HEK293 (cell line): Measurements from ENCODE around the gene EYA3.

Source experiments
- MEIS1 ChIP-seq: sonication (generic); formaldehyde crosslinking; IDR thresholded peaks from 2 replicates; pipeline ENCODE4 v1.8.1; 2022; ENCODE audit warnings: missing genetic modification reagents, mild to moderate bottlenecking, borderline replicate concordance
- ZBTB7A ChIP-seq: fragments of 450-650 bp; formaldehyde crosslinking; IDR thresholded peaks from 2 replicates; pipeline ENCODE4 v1.5.1; 2016; ENCODE audit warnings: low read depth, missing biosample characterization, missing genetic modification characterization
- ZNF530 ChIP-seq: fragments of 450-650 bp; formaldehyde crosslinking; IDR thresholded peaks from 2 replicates; pipeline ENCODE4 v1.5.1; 2016; ENCODE audit warnings: low read depth, missing biosample characterization, missing genetic modification characterization
- ZNF624 ChIP-seq: fragments of 450-650 bp; formaldehyde crosslinking; IDR thresholded peaks from 2 replicates; pipeline ENCODE4 v1.5.1; 2017; ENCODE audit warnings: missing biosample characterization, missing genetic modification characterization
- ZNF768 ChIP-seq: fragments of 450-650 bp; formaldehyde crosslinking; IDR thresholded peaks from 2 replicates; pipeline ENCODE4 v1.5.1; 2018; ENCODE audit warnings: missing biosample characterization, mild to moderate bottlenecking, missing genetic modification characterization
- ZSCAN30 ChIP-seq: fragments of 450-650 bp; IDR thresholded peaks from 2 replicates; pipeline ENCODE4 v1.5.1; 2018; ENCODE audit warnings: missing biosample characterization, mild to moderate bottlenecking, missing genetic modification characterization, moderate library complexity
- TF ChIP-seq, protein P1 (sequence below): fragments of 450-650 bp; formaldehyde crosslinking; conservative IDR thresholded peaks from 2 replicates; pipeline ENCODE4 v1.5.1; 2016; ENCODE audit warnings: low read depth, missing biosample characterization, missing genetic modification characterization
- TF ChIP-seq, protein P2 (sequence below): fragments of 450-650 bp; formaldehyde crosslinking; IDR thresholded peaks from 2 replicates; pipeline ENCODE4 v1.5.1; 2016; ENCODE audit warnings: missing biosample characterization, missing genetic modification characterization
- TF ChIP-seq, protein P3 (sequence below): fragments of 450-650 bp; formaldehyde crosslinking; IDR thresholded peaks from 2 replicates; pipeline ENCODE4 v1.5.1; 2016; ENCODE audit warnings: missing biosample characterization, missing genetic modification characterization
- TF ChIP-seq, protein P4 (sequence below): fragments of 450-650 bp; formaldehyde crosslinking; IDR thresholded peaks from 2 replicates; pipeline ENCODE4 v1.5.1; 2016; ENCODE audit warnings: missing biosample characterization, missing genetic modification characterization

DNA sequence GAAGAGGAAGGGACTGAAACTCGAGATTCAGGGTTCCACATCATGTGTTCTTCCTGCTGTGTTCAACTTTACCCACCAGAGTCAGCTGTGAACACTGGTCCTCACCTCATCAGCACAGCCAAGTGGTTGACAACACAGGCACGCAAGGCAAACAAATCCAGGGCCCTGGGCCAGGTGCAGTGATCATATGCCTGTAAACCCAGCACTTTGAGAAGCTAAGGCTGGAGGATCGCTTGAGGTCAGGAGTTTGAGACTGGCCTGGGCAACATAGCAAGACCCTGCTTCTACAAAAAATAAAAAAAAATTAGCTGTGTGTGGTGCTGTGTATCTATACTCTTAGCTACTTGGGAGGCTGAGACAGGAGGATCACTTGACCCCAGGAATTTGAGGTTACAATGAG is 137.0 kb downstream of the EYA3 start:
- TF ChIP-seq, protein P1, sequence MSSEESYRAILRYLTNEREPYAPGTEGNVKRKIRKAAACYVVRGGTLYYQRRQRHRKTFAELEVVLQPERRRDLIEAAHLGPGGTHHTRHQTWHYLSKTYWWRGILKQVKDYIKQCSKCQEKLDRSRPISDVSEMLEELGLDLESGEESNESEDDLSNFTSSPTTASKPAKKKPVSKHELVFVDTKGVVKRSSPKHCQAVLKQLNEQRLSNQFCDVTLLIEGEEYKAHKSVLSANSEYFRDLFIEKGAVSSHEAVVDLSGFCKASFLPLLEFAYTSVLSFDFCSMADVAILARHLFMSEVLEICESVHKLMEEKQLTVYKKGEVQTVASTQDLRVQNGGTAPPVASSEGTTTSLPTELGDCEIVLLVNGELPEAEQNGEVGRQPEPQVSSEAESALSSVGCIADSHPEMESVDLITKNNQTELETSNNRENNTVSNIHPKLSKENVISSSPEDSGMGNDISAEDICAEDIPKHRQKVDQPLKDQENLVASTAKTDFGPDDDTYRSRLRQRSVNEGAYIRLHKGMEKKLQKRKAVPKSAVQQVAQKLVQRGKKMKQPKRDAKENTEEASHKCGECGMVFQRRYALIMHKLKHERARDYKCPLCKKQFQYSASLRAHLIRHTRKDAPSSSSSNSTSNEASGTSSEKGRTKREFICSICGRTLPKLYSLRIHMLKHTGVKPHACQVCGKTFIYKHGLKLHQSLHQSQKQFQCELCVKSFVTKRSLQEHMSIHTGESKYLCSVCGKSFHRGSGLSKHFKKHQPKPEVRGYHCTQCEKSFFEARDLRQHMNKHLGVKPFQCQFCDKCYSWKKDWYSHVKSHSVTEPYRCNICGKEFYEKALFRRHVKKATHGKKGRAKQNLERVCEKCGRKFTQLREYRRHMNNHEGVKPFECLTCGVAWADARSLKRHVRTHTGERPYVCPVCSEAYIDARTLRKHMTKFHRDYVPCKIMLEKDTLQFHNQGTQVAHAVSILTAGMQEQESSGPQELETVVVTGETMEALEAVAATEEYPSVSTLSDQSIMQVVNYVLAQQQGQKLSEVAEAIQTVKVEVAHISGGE (tag by site-specific recombination), result no peak
- TF ChIP-seq ZSCAN30 (tag by site-specific recombination) (no peak), MEIS1 (no peak), ZNF530 (no peak), ZNF768 (no peak), ZNF624 (tag by site-specific recombination) (no peak), ZBTB7A (no peak)
- TF ChIP-seq, protein P2, sequence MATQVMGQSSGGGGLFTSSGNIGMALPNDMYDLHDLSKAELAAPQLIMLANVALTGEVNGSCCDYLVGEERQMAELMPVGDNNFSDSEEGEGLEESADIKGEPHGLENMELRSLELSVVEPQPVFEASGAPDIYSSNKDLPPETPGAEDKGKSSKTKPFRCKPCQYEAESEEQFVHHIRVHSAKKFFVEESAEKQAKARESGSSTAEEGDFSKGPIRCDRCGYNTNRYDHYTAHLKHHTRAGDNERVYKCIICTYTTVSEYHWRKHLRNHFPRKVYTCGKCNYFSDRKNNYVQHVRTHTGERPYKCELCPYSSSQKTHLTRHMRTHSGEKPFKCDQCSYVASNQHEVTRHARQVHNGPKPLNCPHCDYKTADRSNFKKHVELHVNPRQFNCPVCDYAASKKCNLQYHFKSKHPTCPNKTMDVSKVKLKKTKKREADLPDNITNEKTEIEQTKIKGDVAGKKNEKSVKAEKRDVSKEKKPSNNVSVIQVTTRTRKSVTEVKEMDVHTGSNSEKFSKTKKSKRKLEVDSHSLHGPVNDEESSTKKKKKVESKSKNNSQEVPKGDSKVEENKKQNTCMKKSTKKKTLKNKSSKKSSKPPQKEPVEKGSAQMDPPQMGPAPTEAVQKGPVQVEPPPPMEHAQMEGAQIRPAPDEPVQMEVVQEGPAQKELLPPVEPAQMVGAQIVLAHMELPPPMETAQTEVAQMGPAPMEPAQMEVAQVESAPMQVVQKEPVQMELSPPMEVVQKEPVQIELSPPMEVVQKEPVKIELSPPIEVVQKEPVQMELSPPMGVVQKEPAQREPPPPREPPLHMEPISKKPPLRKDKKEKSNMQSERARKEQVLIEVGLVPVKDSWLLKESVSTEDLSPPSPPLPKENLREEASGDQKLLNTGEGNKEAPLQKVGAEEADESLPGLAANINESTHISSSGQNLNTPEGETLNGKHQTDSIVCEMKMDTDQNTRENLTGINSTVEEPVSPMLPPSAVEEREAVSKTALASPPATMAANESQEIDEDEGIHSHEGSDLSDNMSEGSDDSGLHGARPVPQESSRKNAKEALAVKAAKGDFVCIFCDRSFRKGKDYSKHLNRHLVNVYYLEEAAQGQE (tag by site-specific recombination), result no peak
- TF ChIP-seq, protein P3, sequence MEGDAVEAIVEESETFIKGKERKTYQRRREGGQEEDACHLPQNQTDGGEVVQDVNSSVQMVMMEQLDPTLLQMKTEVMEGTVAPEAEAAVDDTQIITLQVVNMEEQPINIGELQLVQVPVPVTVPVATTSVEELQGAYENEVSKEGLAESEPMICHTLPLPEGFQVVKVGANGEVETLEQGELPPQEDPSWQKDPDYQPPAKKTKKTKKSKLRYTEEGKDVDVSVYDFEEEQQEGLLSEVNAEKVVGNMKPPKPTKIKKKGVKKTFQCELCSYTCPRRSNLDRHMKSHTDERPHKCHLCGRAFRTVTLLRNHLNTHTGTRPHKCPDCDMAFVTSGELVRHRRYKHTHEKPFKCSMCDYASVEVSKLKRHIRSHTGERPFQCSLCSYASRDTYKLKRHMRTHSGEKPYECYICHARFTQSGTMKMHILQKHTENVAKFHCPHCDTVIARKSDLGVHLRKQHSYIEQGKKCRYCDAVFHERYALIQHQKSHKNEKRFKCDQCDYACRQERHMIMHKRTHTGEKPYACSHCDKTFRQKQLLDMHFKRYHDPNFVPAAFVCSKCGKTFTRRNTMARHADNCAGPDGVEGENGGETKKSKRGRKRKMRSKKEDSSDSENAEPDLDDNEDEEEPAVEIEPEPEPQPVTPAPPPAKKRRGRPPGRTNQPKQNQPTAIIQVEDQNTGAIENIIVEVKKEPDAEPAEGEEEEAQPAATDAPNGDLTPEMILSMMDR (tag by site-specific recombination), result no peak
- TF ChIP-seq, protein P4, sequence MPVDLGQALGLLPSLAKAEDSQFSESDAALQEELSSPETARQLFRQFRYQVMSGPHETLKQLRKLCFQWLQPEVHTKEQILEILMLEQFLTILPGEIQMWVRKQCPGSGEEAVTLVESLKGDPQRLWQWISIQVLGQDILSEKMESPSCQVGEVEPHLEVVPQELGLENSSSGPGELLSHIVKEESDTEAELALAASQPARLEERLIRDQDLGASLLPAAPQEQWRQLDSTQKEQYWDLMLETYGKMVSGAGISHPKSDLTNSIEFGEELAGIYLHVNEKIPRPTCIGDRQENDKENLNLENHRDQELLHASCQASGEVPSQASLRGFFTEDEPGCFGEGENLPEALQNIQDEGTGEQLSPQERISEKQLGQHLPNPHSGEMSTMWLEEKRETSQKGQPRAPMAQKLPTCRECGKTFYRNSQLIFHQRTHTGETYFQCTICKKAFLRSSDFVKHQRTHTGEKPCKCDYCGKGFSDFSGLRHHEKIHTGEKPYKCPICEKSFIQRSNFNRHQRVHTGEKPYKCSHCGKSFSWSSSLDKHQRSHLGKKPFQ (tag by site-specific recombination), result no peak
